Epithelial cell of prostate (primary cell): Measurements from ENCODE around the gene RBP3.
"Not testable (repeated sequence)": the region's sequence is repeated elsewhere in the genome, so short reads cannot be mapped to it uniquely, and the experiment has no call there.

ENCODE experiments used
- DNase-seq: peaks from one replicate; pipeline ENCODE4 v3.0.0-alpha.2; 2011; ENCODE audit warnings: low read depth, low spot score
- H3K27ac ChIP-seq: fragments of 450-650 bp; 2 replicates; pipeline ENCODE4 v1.5.1; 2017; ENCODE audit warnings: mild to moderate bottlenecking

Gene RBP3

GRCh38 chr10:47384148-47384921 lies 36.2 kb downstream of the RBP3 start, which contains the start of gene ZNF488:
TSS of gene ZNF488 (minus strand) at chr10:47384293. CDS start at chr10:47368829, 15,464 bp downstream.
- peak within 1 kb of the TSS; percentile 31 for H3K27ac ChIP-seq
- DNase-seq: peak; percentile 14

- H3K27ac ChIP-seq, DNase-seq: not testable (repeated sequence)
Observed at GRCh38 chr10:47386104-47386503, 37.9 kb downstream of the RBP3 start.

DNA sequence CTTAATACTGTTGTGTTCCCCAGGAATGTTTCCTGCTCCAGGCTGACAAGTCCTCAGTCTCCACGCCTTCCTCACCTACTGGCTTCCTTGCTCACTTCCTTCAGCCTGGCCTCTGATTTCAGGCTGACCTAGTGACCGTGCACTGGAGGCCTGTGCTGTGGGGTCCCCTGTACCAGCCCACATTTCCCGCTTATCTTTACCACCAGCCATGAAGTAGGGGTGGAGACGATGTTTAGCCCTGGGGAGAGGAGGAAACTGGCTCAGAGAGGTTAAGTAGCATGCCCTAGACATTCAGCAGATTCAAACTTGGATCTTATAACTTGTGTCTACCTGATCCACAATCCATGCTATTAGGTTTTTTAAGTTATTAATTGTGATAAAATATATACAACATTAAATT lies 40.7 kb downstream of the RBP3 start:
- no peak for DNase-seq
- no peak overlapping the region for H3K27ac ChIP-seq

DNA sequence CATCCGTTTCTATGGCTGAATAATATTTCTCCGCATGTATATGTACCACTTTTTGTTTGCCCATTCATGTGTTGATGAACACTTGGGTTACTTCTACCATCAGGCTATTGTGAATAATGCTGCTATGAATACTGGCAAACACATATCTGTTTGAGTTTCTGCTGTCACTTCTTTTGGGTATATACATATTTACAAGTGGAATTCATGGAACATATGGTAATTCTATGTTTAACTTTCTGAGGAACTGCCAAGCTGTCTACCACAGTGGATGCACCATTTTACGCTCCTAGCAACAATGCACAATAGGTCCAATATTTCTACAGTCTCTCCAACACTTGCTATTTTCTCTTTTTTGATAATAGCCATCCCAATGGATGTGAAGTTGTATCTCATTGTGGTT lies 41.5 kb downstream of the RBP3 start:
- H3K27ac ChIP-seq: no peak overlapping the region
- DNase-seq: no peak

DNA sequence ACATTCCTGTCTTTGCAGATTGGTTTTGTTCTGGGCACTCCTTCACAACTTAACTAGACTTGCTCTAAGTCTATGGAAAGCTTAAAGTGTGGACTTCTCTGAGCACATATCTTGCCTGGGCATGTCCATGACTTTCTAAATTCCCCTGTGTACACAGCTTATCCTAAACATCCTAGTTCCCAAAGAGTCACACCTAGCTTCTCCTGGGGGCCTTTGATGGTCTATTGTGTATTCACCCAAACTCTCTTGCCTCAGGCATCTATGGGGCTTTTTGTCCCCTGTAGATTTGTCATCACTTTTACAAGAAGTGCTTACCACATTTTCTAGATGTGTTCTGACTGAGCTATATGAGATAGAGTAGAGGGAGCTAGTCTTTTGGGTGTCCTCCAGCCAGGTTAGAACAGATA lies 48.2 kb downstream of the RBP3 start:
- peak overlapping the region; percentile 92 for H3K27ac ChIP-seq
- peak; percentile 75 for DNase-seq

GRCh38 chr10:47397256-47397655 lies 49.1 kb downstream of the RBP3 start:
- peak overlapping the region; percentile 92 for H3K27ac ChIP-seq
- no peak for DNase-seq

- no peak for DNase-seq
- no peak overlapping the region for H3K27ac ChIP-seq
Observed at GRCh38 chr10:47400251-47400650, 52.1 kb downstream of the RBP3 start.

DNA sequence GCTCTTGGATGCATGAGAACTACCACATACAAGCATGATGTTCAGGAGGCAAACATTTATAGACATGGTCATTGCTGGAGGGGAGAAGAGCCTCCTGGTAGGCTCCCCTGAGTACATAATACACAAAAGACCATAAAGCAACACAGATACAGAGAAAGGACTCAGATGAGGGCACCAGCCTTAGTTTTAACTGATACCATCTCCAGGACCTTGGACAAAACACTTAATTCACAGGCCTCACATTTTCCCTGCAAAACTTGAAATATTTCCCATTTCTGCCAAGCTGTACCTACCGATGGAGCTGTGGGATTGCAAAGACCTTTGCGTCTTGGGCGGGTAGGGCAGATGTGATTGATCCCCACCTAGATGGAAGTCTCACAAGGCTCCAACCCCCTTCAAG lies 52.6 kb downstream of the RBP3 start:
- DNase-seq: no peak
- H3K27ac ChIP-seq: no peak overlapping the region

DNA sequence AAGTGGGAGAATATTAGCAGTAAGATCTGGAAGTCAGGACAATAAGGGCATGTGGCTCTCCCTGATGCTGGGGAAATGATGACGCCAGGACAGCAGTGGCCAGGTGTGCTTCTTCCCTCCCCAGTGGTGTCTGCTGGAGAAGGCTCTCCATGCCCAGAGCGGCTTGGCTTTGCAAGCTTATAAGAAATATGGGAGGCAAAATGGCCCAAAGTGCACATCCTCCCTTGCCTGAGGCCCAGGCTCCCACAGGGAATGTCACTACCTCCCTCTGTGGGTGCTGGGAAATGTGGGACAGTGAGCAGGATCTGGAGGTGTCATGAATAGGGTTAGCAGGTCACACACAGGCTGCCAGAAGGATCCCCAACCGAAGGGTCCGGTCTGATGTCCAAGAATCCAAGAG lies 53.0 kb downstream of the RBP3 start:
- DNase-seq: no peak
- H3K27ac ChIP-seq: no peak overlapping the region

- peak overlapping the region; percentile 22 for H3K27ac ChIP-seq
- DNase-seq: no peak
Observed at GRCh38 chr10:47401874-47402640, 53.9 kb downstream of the RBP3 start.

- H3K27ac ChIP-seq: peak overlapping the region; percentile 22
- DNase-seq: no peak
Observed at GRCh38 chr10:47402641-47403301, 54.6 kb downstream of the RBP3 start.

- DNase-seq: no peak
Observed at GRCh38 chr10:47403446-47404318, 55.5 kb downstream of the RBP3 start.

DNA sequence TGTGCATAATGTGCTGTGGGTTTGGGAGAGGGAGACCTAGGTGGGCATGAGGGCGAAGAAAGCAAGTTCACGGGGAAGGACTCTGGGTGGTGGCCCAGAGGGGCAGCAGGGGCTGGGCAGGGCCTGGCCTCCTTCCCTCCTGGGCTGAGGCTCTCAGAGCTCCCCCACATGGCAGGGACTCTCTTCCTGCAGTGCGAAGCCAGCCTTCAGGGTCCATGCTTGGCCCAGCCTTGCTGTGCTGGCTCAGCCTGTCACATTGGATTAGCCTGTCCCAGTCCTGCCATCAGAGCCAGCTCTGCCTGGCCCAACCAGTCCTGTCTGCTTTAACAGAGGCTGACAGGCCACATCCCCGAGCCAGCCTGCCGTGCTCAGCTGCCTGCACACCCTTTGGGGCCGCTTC lies 56.3 kb downstream of the RBP3 start:
- no peak overlapping the region for H3K27ac ChIP-seq
- no peak for DNase-seq

More at GRCh38 chr10:47403446-47404318, 55.5 kb downstream of the RBP3 start:
- H3K27ac ChIP-seq: no peak overlapping the region

GRCh38 chr10:47404937-47405336 lies 56.8 kb downstream of the RBP3 start:
- H3K27ac ChIP-seq: no peak overlapping the region
- DNase-seq: no peak

GRCh38 chr10:47405857-47406547 lies 57.8 kb downstream of the RBP3 start:
- peak; percentile 36 for DNase-seq
- peak overlapping the region; percentile 40 for H3K27ac ChIP-seq

DNA sequence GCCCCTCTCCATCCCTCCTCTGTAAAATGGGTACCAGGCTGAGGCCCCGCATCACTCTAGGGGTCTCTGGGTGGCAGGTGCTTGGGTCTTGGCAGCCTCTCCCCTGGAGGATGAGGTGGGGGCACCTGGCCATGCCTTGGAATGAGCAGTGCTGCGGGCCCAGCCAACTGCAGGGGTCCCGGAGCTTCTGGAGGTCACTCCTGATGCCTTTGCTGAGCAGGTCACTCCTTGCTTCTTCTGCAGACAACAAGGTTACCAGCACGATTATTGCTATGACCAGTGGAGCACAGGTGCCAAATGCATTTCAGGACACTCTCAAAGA lies 58.3 kb downstream of the RBP3 start:
- peak overlapping the region; percentile 40 for H3K27ac ChIP-seq
- no peak for DNase-seq

- DNase-seq: peak; percentile 86
- peak overlapping the region; percentile 40 for H3K27ac ChIP-seq
Observed at GRCh38 chr10:47406870-47407691, 58.9 kb downstream of the RBP3 start.
